ENCODE results near the gene GJD4.

GJD4 gene

DNA sequence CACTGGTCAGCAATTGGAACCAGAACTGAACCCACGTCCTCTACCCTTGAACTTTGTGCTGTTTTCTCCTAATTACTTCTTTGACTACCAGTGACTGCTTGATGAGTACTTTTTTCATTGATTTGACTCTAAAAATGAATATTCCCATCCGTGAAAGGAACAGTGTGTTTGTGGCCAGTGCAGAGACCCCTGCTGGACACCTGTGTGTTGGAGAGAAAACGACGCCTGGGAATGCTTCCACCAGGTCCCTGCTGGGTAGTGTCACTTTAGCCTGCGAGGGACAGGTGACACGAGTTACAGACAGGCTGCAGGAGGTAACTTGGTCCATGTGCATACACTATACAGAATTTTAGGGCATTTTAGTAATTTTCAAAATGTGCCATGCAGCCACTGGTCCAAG lies 6.8 kb upstream of the GJD4 start:
- H3K9ac ChIP-seq = no peak overlapping the region
- H3K36me3 ChIP-seq (ENCODE audit: insufficient read depth) = no peaks in the 10 kb centered on the region
- no peaks in the 10 kb centered on the region for H3K79me2 ChIP-seq (ENCODE audit: insufficient read depth, low read depth)
- H3K4me2 ChIP-seq = no peak overlapping the region
- H3K4me3 ChIP-seq (IDR thresholded peaks at IDR 0.05; ENCODE audit: insufficient read depth, low read depth, low read length) = no peak overlapping the region
- TF ChIP-seq, protein P1, sequence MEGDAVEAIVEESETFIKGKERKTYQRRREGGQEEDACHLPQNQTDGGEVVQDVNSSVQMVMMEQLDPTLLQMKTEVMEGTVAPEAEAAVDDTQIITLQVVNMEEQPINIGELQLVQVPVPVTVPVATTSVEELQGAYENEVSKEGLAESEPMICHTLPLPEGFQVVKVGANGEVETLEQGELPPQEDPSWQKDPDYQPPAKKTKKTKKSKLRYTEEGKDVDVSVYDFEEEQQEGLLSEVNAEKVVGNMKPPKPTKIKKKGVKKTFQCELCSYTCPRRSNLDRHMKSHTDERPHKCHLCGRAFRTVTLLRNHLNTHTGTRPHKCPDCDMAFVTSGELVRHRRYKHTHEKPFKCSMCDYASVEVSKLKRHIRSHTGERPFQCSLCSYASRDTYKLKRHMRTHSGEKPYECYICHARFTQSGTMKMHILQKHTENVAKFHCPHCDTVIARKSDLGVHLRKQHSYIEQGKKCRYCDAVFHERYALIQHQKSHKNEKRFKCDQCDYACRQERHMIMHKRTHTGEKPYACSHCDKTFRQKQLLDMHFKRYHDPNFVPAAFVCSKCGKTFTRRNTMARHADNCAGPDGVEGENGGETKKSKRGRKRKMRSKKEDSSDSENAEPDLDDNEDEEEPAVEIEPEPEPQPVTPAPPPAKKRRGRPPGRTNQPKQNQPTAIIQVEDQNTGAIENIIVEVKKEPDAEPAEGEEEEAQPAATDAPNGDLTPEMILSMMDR (conservative IDR thresholded peaks at IDR 0.05; ENCODE audit: low read depth, low read length) = no peak
- no peaks in the 10 kb centered on the region for H4K20me1 ChIP-seq (ENCODE audit: insufficient read depth)
- H3K4me1 ChIP-seq (ENCODE audit: low read depth, poor library complexity, severe bottlenecking) = no peaks in the 10 kb centered on the region
- H3K27ac ChIP-seq = no peak overlapping the region
- H3K27me3 ChIP-seq (ENCODE audit: insufficient read depth, low read depth) = no peaks in the 10 kb centered on the region
- no peak overlapping the region for H2AFZ ChIP-seq (ENCODE audit: low read depth)

DNA sequence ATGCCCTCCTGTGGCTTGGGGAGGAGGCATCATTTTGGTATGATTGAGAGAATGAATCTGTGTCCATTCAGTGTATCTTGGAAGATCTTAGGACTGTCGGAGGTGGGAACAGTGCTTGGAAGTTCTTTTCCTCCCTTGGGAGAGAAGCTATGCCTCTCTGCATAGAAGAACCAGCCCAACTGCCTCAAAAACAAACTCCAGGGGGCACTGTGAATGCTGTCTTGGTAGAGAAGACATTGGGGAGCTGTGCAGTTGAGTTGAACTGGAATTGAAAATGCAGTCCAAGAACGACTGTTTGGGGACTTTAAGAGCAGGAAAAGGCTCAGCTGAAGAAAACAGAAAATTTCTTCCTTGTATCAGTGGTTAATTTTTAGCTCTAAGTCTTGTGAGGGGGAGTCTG lies 4.9 kb upstream of the GJD4 start:
- no peaks in the 10 kb centered on the region for H3K79me2 ChIP-seq (ENCODE audit: insufficient read depth, low read depth)
- no peak overlapping the region for H3K4me3 ChIP-seq (IDR thresholded peaks at IDR 0.05; ENCODE audit: insufficient read depth, low read depth, low read length)
- no peak overlapping the region for H3K27ac ChIP-seq
- no peaks in the 10 kb centered on the region for H3K36me3 ChIP-seq (ENCODE audit: insufficient read depth)
- TF ChIP-seq, protein P1 (conservative IDR thresholded peaks at IDR 0.05; ENCODE audit: low read depth, low read length) = no peak
- H3K9ac ChIP-seq = no peak overlapping the region
- H4K20me1 ChIP-seq (ENCODE audit: insufficient read depth) = no peaks in the 10 kb centered on the region
- H3K27me3 ChIP-seq (ENCODE audit: insufficient read depth, low read depth) = no peaks in the 10 kb centered on the region
- no peak overlapping the region for H2AFZ ChIP-seq (ENCODE audit: low read depth)
- no peaks in the 10 kb centered on the region for H3K4me1 ChIP-seq (ENCODE audit: low read depth, poor library complexity, severe bottlenecking)
- H3K4me2 ChIP-seq = no peak overlapping the region

DNA sequence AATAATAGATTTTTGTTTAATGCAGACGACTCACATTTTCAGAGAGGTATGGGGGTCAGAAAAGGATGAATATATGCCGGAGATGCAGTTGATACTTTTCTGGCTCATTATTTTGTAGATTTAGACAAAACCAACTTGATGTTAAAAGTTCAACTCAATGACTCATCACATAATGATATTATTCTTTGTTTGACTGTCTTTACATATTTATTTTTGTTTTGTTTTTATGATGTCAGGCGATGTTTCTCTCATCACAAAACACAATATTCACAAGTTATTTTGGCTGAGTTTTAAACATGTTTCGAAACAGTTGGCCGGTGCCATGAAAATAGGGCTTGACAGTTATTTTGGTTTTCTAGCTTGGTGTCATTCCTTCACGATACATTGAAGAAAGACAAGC lies 1.3 kb downstream of the GJD4 start:
- Histone ChIP-seq H3K4me3 (IDR thresholded peaks at IDR 0.05; ENCODE audit: insufficient read depth, low read depth, low read length) (no peak overlapping the region), H3K4me2 (no peak overlapping the region), H2AFZ (ENCODE audit: low read depth) (no peak overlapping the region), H3K4me1 (ENCODE audit: low read depth, poor library complexity, severe bottlenecking) (no peaks in the 10 kb centered on the region), H3K36me3 (ENCODE audit: insufficient read depth) (no peaks in the 10 kb centered on the region), H3K79me2 (ENCODE audit: insufficient read depth, low read depth) (no peaks in the 10 kb centered on the region), H4K20me1 (ENCODE audit: insufficient read depth) (no peaks in the 10 kb centered on the region), H3K27ac (no peak overlapping the region), H3K9ac (no peak overlapping the region), H3K27me3 (ENCODE audit: insufficient read depth, low read depth) (no peaks in the 10 kb centered on the region)
- TF ChIP-seq, protein P1 (conservative IDR thresholded peaks at IDR 0.05; ENCODE audit: low read depth, low read length) = no peak

DNA sequence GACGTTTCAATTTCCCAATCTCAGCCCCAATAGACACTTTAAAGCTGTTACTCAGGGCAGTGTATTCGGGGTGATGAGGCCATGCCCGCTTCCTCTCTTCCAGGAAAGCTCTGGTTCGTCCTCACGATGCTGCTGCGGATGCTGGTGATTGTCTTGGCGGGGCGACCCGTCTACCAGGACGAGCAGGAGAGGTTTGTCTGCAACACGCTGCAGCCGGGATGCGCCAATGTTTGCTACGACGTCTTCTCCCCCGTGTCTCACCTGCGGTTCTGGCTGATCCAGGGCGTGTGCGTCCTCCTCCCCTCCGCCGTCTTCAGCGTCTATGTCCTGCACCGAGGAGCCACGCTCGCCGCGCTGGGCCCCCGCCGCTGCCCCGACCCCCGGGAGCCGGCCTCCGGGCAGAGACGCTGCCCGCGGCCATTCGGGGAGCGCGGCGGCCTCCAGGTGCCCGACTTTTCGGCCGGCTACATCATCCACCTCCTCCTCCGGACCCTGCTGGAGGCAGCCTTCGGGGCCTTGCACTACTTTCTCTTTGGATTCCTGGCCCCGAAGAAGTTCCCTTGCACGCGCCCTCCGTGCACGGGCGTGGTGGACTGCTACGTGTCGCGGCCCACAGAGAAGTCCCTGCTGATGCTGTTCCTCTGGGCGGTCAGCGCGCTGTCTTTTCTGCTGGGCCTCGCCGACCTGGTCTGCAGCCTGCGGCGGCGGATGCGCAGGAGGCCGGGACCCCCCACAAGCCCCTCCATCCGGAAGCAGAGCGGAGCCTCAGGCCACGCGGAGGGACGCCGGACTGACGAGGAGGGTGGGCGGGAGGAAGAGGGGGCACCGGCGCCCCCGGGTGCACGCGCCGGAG lies 2.6 kb downstream of the GJD4 start:
- no peaks in the 10 kb centered on the region for H3K79me2 ChIP-seq (ENCODE audit: insufficient read depth, low read depth)
- no peak overlapping the region for H3K4me3 ChIP-seq (IDR thresholded peaks at IDR 0.05; ENCODE audit: insufficient read depth, low read depth, low read length)
- no peak overlapping the region for H3K27ac ChIP-seq
- H3K4me1 ChIP-seq (ENCODE audit: low read depth, poor library complexity, severe bottlenecking) = no peaks in the 10 kb centered on the region
- TF ChIP-seq, protein P1 (conservative IDR thresholded peaks at IDR 0.05; ENCODE audit: low read depth, low read length) = no peak
- no peaks in the 10 kb centered on the region for H4K20me1 ChIP-seq (ENCODE audit: insufficient read depth)
- no peaks in the 10 kb centered on the region for H3K36me3 ChIP-seq (ENCODE audit: insufficient read depth)
- H3K4me2 ChIP-seq = no peak overlapping the region
- no peaks in the 10 kb centered on the region for H3K27me3 ChIP-seq (ENCODE audit: insufficient read depth, low read depth)
- no peak overlapping the region for H3K9ac ChIP-seq
- no peak overlapping the region for H2AFZ ChIP-seq (ENCODE audit: low read depth)

All from KMS-11 (cell line).